Measurements from ENCODE around the gene SCAMP4.
A peak's percentile ranks its signal among the peaks of the same experiment; 100 is the strongest.

Gene SCAMP4

DNA sequence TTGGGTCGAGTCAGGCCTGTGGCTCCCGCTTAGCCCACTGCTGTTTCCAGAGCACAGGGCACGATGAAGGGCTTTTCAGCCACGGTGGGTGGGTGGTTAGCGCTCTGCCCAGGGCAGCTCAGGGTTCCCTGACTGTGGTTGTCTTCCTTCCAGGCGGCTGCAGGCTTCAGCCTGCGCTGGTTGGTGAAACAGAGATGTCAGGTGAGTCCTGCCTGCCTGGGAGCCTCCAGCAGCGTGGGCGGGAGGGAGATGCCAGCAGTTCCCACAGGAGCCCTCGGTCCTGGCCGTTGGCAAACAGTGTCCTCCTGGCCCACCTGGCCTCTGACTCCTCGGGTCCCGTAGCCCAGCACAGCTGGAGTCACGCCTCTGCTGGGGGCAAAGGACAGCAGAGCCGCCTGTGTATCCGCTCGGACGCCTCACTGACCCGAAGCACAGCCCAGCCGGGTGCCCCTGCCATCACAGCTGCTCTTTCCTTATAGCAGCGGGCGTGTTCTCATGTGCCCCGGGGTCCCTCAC, 9.7 kb downstream of the SCAMP4 start:
- no peak for DNase-seq

DNA sequence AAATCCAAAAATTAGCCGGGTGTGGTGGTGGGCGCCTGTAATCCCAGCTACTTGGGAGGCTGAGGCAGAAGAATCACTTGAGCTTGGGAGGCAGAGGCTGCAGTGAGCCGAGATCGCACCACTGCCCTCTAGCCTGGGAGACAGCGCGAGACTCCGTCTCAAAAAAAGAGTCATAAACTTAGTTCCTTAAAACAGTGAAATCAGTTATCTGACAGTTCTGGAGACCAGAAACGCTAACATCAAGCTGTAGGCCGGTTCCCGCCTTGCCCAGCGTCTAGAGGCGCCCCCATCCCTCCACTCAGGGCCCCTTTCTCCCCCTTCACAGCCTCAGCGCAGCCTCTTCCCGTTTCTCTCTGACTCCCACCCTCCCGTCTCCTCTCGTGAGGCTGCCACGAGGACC, 11.9 kb downstream of the SCAMP4 start:
- no peak for DNase-seq

- no peak for DNase-seq
Measured at GRCh38 chr19:1917926-1918325, 12.7 kb downstream of the SCAMP4 start.

DNA sequence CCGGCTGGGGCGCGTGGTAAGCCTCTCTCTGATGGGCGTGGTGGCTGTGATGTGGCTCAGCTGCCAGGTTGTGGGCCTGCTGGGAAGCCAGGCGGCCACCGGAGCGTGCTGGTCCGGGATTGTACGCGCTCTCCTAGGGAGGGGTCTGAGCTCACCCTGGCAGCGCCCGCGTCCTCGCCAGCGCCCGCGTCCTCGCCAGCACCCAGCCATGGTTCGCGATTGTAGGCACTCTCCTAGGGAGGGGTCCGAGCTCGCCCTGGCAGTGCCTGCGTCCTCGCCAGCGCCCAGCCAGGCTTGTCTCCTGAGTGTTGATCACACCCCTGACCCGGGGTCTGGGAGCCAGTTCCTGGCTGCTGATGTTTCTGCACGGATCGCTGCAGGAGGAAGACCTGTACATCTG, 13.8 kb downstream of the SCAMP4 start:
- no peak for DNase-seq

GRCh38 chr19:1920644-1921043, 15.4 kb downstream of the SCAMP4 start:
- no peak for DNase-seq

DNA sequence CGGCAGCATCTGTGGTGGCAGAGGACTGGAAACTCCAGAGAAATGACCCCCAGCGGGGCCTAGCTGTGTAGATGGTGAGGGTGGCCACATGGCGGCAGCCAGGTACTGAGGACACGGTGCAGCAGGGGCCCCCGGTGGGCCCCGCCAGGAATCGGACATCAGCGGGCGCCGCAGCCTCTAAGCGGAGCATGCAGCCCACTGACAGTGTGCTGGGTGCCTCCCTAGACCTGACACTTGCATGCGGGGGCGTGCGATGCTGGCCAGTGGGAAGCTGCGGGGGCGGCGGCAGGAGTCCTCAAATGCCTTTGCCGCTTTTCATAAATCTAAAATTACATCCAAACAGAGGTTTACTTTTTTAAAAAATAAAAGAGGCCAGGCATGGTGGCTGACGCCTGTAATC, 16.1 kb downstream of the SCAMP4 start:
- no peak for DNase-seq

GRCh38 chr19:1921825-1922224, 16.6 kb downstream of the SCAMP4 start:
- DNase-seq, result no peak

DNA sequence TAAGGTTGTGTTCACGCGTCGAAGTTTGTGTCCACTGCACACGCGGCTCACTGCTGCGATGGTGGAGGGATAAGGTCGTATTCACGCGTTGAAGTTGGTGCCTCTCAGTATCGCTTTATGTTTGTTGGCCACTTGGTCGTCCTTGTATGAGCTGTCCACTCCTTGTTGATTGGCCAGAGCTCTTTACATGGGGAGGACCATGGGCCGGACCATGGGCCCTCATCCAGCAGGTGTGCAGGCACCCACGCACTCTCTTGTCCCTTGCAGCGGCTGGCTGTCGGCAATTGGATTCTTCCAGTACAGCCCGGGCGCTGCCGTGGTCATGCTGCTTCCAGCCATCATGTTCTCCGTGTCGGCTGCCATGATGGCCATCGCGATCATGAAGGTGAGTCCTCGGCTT, 17.6 kb downstream of the SCAMP4 start:
- DNase-seq, result no peak

- DNase-seq, result no peak
Measured at GRCh38 chr19:1923319-1923718, 18.1 kb downstream of the SCAMP4 start.

DNA sequence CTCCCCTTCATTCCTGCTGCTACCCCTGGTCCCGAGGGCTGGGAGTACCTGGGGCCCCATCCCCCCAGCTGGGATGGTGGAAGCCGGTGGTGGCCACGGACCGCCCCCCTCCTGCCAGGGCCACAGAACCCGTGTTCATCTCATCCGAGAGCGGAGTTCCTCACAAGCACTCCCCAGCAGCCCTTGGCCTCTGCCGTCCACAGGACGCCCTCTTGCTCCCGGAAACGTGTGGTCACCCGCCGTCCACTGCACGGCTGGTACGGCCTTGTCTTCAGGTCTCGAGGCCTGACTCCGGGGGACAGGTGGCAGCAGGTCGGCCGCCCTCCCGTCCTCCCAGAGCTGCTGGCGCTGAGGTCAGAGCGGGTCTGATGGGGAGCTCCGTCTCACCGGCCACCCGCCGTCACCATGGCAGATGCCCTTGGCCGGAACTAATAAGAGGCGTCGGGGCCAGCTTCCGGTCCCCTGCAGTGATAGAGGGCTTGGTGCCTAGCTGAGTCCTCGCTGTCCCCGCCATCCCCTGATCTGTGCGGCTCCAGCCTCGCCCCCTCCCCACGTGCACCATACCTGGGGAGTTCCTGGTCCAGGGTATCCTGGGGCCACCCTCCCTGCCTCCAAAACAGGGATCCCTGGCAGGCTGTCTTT, 19.2 kb downstream of the SCAMP4 start:
- no peak for DNase-seq

GRCh38 chr19:1925544-1925943, 20.3 kb downstream of the SCAMP4 start:
- no peak for DNase-seq

GRCh38 chr19:1929021-1929742, 24.0 kb downstream of the SCAMP4 start:
- peak; percentile 49 for DNase-seq

- no peak for DNase-seq
Measured at GRCh38 chr19:1931445-1931844, 26.2 kb downstream of the SCAMP4 start.

DNA sequence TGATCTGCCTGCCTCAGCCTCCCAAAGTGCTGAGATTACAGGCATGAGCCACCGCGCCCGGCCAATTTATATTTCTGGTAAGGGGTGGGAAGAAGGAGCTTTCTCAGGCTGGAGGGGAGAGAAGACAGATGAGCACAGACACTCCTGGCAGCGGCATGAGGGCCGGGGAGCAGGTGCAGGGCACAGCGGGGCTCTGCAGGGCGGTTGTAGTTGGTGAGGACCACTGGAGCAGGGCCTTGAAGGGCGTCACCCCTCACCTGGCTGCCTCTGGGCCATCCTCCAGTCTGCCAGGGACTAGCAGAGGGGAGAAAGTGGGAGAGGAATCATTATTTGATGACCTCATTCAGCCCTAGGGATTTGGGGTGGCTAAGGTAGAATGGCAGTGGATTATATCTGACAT, 27.2 kb downstream of the SCAMP4 start:
- DNase-seq, result no peak

GRCh38 chr19:1933244-1933643, 28.0 kb downstream of the SCAMP4 start:
- no peak for DNase-seq

DNA sequence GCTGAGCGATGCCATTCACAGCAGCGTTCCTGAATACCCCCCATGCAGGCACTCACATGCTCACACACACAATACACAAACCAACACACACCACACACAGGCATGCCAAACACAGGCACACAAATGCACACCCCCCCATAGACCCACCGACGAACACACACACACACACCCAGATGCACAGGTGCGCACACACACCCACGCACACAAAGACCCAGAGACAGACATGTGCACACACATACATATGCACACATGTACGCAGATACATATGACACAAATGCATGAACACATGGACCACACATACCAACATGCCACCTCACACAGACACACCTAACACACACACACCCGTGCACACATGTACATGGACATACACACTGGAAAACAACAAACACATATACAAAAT, 28.7 kb downstream of the SCAMP4 start:
- no peak for DNase-seq

- DNase-seq, result no peak
Measured at GRCh38 chr19:1935484-1936208, 30.4 kb downstream of the SCAMP4 start.

DNA sequence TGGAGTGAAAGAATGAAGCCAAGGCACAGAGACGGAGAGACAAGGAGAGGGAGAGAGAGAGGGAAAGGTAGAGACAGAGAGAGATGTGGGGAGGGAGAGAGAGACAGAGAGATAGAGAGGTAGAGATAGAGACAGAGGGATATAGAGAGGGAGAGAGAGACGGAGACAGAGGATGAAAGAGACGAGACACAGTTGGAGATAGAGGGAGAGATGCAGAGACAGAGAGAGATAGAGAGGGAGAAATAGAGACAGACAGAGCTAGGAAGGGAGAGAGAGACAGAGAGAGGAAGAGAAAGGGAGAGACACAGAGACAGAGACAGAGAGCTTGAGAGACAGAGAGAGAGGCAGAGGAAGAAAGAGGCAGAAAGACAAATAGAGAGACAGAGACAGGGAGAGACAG, 31.2 kb downstream of the SCAMP4 start:
- DNase-seq, result no peak

DNA sequence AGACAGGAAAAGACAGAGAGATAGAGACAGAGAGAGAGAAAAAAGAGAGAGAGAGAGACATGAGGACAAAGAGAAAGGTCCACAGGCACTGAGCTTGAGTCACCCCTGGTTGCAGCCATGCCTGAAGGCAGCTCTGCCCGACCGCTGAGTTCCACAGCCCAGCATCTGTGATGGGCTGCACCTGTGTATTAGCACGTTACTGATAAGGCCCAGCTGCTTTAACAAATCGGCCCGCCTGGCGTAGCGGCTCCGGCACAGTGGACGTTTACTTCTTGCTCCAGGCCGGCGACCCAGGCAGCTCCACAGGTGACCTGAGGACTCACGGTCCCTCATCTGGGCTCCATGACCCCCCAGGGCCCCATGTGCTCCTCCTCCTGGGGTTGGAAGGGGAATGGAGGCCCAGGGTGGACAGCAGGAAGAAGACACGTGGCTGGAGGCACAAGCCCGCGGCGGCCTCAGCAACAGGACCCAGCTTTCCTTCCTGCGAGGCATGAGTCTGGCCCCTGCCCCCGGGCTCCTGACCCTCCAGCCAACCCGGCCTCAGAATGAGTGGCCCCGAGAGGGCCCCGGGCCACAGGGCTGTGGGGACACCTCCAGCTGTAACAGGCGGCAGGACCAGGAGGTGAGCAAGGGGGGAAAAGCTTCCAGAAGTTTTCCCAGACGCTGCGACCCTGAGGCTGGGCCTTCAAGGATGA, 31.9 kb downstream of the SCAMP4 start:
- DNase-seq, result no peak

GRCh38 chr19:1938071-1938470, 32.9 kb downstream of the SCAMP4 start:
- no peak for DNase-seq

- DNase-seq, result no peak
Measured at GRCh38 chr19:1941146-1942077, 36.2 kb downstream of the SCAMP4 start, which contains the start of gene CSNK1G2. CSNK1G2 (plus strand) TSS chr19:1941172; CDS start chr19:1969773, 28,601 bp downstream.
